ENCODE measurements around the gene CEP112. TPM values are rescaled to one million over a fixed set of nuclear protein-coding genes. Genes with fewer than 3 reads are reported as not detected.

Gene CEP112
- total and polyA plus RNA-seq, 10 of the 15 experiments (the other 5 are each of a cell fraction or from before 2014, with no cell fraction given), result 0.11 to 3.8 (median 0.32) TPM; not detected in 1

DNA sequence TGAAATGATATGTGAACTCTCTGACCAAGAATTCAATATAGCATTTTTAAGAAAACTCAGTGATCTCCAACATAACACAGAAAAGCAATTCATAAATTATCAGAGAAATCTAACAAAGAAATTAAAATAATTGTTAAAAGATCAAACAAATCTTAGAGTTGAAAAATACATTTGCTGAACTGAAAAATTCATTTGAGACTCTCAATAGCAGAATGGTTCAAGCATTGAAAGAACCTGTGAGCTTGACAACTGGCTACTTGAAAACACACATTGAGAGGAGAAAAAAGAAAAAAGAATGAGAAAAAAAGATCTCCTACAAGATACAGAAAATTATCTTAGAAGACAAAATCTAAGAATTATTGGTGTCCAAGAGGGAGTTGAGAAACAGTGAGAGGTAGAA lies 203.5 kb downstream of the CEP112 start:
- in situ Hi-C loops (cut with MboI) (loop anchor here (25.0 kb wide), 1 partner anchor 701 kb away; no protein-coding TSS in a partner anchor), intact Hi-C loops (cut with micrococcal nuclease; ENCODE audit: unreplicated experiment) (loop anchor here (1.0 to 10.0 kb wide), 4 partner anchors 176 to 757 kb away; no protein-coding TSS in a partner anchor)
- Histone ChIP-seq H2AFZ (ENCODE audit: control insufficient read depth, low read depth, low read length) (no peak overlapping the region), H3K27ac (ENCODE audit: control insufficient read depth, insufficient read depth) (no peak overlapping the region), H3K79me2 (ENCODE audit: control insufficient read depth, insufficient read depth, low read length) (no peaks in the 10 kb centered on the region), H4K20me1 (ENCODE audit: control insufficient read depth, insufficient read depth) (no peaks in the 10 kb centered on the region), H3K27me3 (replicated peaks in 1 of 2; ENCODE audit: control insufficient read depth in 2 of 2, insufficient read depth in 2 of 2, low read length in 1 of 2) (no peaks in the 10 kb centered on the region), H3K4me3 (no peak overlapping the region), H3K4me2 (ENCODE audit: control insufficient read depth, insufficient read depth) (no peak overlapping the region), H3K36me3 (ENCODE audit: control insufficient read depth in 2 of 2, insufficient read depth in 2 of 2, low read length in 1 of 2) (no peaks in the 10 kb centered on the region), H3K9ac (ENCODE audit: control insufficient read depth, insufficient read depth, low read length) (no peak overlapping the region), H3K9me3 (replicated peaks; ENCODE audit: control insufficient read depth, insufficient read depth, low read length) (no peaks in the 10 kb centered on the region; the same call in 2 of the 3 replicates), H3K4me1 (ENCODE audit: control insufficient read depth, insufficient read depth, low read length) (no peaks in the 10 kb centered on the region)
- ChIA-PET SMC1A (ENCODE audit: uncharacterized antibody, unreplicated experiment) (no interaction called here), CTCF (interaction anchor here (0.6 to 1.2 kb wide), 2 partner anchors 178 to 757 kb away, joined by 3 to 5 read pairs; no protein-coding TSS in a partner anchor), POLR2A (no interaction called here), RAD21 (ENCODE audit: unreplicated experiment) (no interaction called here)
- BruUV-seq (replicated peaks), result no TSS peak
- DNase-seq (ENCODE audit: low read depth, low spot score) (no peak), FAIRE-seq (no peak), ATAC-seq (no peak)
- TF ChIP-seq ATF7 (IDR thresholded peaks at IDR 0.05; ENCODE audit: low read depth), result no peak
- no peak for TF ChIP-seq MEF2A (IDR thresholded peaks at IDR 0.05; ENCODE audit: insufficient read depth, low read depth, low read length)
- no peak for TF ChIP-seq PML (IDR thresholded peaks at IDR 0.05; ENCODE audit: low read length)
- no peak for TF ChIP-seq SMC3 (IDR thresholded peaks at IDR 0.05; ENCODE audit: borderline replicate concordance, low read length)
- TF ChIP-seq KAT2A (conservative IDR thresholded peaks at IDR 0.05; ENCODE audit: control insufficient read depth, low read depth, low read length), result no peak
- TF ChIP-seq, protein P1, sequence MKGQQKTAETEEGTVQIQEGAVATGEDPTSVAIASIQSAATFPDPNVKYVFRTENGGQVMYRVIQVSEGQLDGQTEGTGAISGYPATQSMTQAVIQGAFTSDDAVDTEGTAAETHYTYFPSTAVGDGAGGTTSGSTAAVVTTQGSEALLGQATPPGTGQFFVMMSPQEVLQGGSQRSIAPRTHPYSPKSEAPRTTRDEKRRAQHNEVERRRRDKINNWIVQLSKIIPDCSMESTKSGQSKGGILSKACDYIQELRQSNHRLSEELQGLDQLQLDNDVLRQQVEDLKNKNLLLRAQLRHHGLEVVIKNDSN (IDR thresholded peaks at IDR 0.05; ENCODE audit: borderline replicate concordance, extremely low read length, insufficient read depth, low read depth, low read length), result no peak
- TF ChIP-seq IKZF1 (conservative IDR thresholded peaks at IDR 0.05), result no peak
- TF ChIP-seq JUND (IDR thresholded peaks at IDR 0.05; ENCODE audit: low read depth, low read length), result no peak
- no peak for TF ChIP-seq ZNF24 (IDR thresholded peaks at IDR 0.05)
- TF ChIP-seq, protein P2, sequence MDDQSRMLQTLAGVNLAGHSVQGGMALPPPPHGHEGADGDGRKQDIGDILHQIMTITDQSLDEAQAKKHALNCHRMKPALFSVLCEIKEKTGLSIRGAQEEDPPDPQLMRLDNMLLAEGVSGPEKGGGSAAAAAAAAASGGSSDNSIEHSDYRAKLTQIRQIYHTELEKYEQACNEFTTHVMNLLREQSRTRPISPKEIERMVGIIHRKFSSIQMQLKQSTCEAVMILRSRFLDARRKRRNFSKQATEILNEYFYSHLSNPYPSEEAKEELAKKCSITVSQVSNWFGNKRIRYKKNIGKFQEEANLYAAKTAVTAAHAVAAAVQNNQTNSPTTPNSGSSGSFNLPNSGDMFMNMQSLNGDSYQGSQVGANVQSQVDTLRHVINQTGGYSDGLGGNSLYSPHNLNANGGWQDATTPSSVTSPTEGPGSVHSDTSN (IDR thresholded peaks at IDR 0.05; ENCODE audit: insufficient replicate concordance, low read depth, low read length), result no peak
- no peak for TF ChIP-seq ZBED1 (IDR thresholded peaks at IDR 0.05; ENCODE audit: borderline replicate concordance)
- no peak for TF ChIP-seq RB1 (IDR thresholded peaks at IDR 0.05; ENCODE audit: borderline replicate concordance)

Measured in GM12878 (cell line).